ENCODE measurements around the gene DMAC2.
A peak's percentile ranks its signal among the peaks of the same experiment; 100 is the strongest.
"Not testable (repeated sequence)": the region's sequence is repeated elsewhere in the genome, so short reads cannot be mapped to it uniquely, and the experiment has no call there.

DMAC2 gene

GRCh38 chr19:41442473-41443355 is 3.0 kb upstream of the DMAC2 start, which contains the start of gene ERICH4:
ERICH4 (plus strand) TSS chr19:41443156; CDS start chr19:41443170, 14 bp downstream.
- no peak for DNase-seq

- no peak for DNase-seq
Measured at GRCh38 chr19:41441321-41441945, 1.7 kb upstream of the DMAC2 start.

- DNase-seq, result no peak
Measured at GRCh38 chr19:41437944-41438574, 1.7 kb downstream of the DMAC2 start.

- no peak for DNase-seq
Measured at GRCh38 chr19:41436674-41436951, 3.1 kb downstream of the DMAC2 start.

GRCh38 chr19:41435936-41436673 is 3.6 kb downstream of the DMAC2 start:
- no peak for DNase-seq

GRCh38 chr19:41435376-41435775 is 4.3 kb downstream of the DMAC2 start:
- not testable (repeated sequence) for DNase-seq

- no peak for DNase-seq
Measured at GRCh38 chr19:41434450-41434849, 5.3 kb downstream of the DMAC2 start.

GRCh38 chr19:41433171-41433570 is 6.5 kb downstream of the DMAC2 start:
- DNase-seq, result no peak

GRCh38 chr19:41431426-41432386 is 8.0 kb downstream of the DMAC2 start:
- DNase-seq, result no peak

GRCh38 chr19:41430922-41431321 is 8.8 kb downstream of the DMAC2 start:
- no peak for DNase-seq

- no peak for DNase-seq
Measured at GRCh38 chr19:41428481-41428859, 11.2 kb downstream of the DMAC2 start.

GRCh38 chr19:41427647-41428480 is 11.8 kb downstream of the DMAC2 start:
- peak; percentile 48 for DNase-seq

GRCh38 chr19:41426952-41427646 is 12.6 kb downstream of the DMAC2 start, which contains the start of gene B3GNT8:
B3GNT8 (minus strand) TSS chr19:41427374; CDS start chr19:41426778, 596 bp downstream.
- peak; percentile 77 for DNase-seq

- no peak for DNase-seq
Measured at GRCh38 chr19:41426116-41426841, 13.4 kb downstream of the DMAC2 start.

- no peak for DNase-seq
Measured at GRCh38 chr19:41425174-41426115, 14.3 kb downstream of the DMAC2 start.

- no peak for DNase-seq
Measured at GRCh38 chr19:41424335-41425173, 15.2 kb downstream of the DMAC2 start.

- no peak for DNase-seq
Measured at GRCh38 chr19:41422955-41423354, 16.8 kb downstream of the DMAC2 start.
